ENCODE measurements around the gene MAP2K6.
A peak's percentile ranks its signal among the peaks of the same experiment; 100 is the strongest.

Gene MAP2K6

GRCh38 chr17:69588316-69588715 lies 173.8 kb downstream of the MAP2K6 start:
- FAIRE-seq, result peak; percentile 99

DNA sequence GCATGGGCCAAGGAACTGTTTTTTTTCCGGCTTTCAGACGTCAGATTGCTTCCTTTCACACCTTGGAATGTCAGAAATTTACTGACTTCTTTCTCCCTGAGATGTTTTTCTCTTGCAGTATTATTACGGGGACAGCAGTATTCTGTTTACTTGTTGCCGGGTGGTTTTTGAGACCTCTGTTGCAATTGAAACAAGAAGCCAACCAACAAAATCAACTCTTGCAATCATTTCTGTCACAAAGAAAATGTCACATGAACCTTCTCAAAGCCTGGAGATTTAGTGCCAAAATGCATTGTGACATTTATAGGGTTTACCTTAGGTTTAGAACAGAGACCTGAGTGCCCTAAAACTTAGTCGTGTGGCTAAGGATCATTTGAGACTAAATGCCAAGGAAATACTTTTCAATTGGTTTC lies 174.3 kb downstream of the MAP2K6 start:
- no peak for FAIRE-seq

DNA sequence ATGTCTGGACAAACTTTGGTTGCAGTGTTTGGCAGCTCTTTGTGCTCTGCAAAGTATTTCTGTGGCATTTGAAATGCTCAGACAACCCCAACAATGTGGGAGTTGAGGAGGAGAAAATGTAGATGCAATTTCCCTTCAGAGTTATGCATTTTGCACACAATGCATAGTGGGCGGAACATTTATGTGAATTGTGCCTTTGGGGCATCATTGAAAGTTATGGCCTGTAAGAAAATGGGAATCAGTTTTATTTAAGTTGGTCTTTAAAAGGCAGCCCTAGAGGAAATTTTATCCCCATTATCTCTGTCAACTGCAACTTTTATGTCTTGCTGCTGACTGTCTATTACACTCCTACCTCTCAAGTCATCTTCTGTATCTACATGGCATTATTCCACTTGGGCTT lies 176.2 kb downstream of the MAP2K6 start:
- FAIRE-seq, result peak; percentile 74

GRCh38 chr17:69592692-69593350 lies 178.3 kb downstream of the MAP2K6 start:
- peak; percentile 28 for FAIRE-seq

DNA sequence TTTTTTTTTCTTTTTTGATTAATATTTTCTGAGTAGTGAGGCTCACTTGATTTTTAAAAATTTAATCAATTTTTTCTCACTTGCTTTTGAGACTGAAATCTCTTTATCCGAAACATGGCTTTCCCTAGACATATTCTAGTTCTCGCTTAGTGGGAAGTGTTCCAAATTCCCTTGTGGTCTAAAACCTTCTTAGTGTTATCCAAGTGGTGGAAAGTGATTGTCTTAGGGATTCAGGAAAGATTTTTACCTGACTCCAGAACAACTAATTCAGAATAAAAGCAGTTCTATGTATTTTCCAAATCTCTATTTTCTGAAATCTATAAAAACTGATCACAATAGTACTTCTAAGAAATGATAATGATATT lies 178.8 kb downstream of the MAP2K6 start:
- FAIRE-seq, result peak; percentile 56

DNA sequence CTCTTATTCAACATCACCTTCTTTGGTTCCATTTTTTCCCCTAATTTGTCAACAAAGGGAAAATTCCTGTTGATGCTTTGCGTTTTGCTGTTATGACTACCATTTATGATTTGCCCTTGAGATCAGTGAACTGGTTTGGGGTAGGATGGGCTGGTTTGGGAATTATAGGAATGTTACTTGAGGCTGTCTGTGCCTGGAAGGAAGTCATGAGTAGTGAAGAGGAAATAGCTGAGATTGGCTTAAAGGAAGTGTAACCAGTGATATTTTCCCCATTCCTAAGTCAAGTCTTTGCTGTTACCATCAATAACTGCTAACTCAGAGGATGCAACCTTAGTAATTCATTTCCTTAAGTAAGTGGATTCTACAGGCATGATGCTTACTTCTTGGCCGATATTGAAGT lies 179.2 kb downstream of the MAP2K6 start:
- no peak for FAIRE-seq

DNA sequence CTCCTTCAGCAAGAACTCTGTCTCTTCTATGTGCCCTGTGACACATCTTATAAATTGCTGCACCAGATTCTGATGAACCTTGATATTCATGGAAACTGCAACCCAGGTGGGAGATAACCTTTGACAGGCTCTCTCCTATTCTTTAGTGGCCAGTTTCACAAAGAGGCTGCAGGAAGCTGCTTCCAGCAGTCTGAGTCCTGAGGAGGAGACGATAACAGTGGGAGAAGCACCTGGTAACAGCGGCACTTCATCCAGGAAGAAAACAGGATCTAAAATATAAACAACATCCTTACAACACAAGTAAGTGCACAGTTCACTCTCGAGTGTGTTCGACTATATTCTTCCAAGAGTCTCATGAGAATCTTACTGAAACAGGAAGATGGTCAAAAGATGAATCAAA lies 180.1 kb downstream of the MAP2K6 start:
- no peak for FAIRE-seq

DNA sequence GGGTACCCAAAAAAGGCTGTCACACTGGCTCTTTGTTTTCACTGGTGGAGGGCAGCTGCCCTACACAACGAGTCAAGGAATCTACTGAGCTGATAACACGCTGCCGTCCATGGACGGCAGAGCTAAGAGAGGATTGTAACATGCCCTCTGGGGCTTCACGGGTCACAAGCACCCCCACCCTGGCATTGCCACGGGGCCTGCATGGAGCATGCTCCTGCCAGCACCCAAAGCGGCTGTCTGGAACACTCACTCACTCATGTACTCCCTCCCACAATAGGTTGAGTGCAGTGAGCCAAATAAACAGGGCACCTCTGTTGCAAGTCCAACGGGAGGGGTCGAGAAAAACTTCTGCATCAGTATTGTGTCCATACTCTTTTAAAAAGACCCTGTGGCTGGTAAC lies 181.6 kb downstream of the MAP2K6 start:
- no peak for FAIRE-seq

DNA sequence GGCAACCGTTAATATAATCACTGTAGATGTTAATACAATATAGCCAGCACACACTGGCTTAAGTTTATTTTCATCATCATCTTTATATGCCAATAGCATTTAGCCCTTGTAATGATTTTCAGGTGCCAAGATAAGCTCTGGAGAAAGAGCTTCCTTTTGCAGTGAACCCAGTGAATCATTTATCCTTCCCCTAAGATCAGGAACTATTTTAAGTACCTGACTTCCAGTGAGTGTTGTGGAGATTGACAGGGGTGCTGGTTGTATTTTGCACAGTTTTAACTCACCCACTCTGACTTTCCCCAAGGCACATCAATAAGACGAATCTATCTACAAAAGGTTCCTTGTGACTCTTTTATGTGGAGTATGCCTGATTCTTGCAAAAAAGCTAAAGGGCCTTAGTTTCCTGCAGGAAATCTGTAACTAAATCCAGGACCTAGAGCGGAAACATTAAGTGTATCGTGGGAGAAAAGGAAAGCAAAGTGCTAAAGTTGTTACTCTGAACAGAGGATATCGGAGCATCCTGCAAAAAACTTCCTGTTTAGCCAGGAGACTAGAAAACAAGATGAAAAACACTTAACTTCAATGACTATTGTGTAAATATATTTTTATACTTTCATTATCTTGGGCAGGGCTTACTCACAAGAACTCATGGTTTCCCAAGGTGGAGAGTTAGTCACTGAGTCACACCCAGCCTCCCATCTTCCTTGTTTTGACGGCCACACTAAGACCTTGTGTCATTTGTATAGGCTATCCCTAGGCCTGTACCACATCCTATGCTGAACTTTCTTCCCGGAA lies 183.6 kb downstream of the MAP2K6 start:
- FAIRE-seq, result no peak

DNA sequence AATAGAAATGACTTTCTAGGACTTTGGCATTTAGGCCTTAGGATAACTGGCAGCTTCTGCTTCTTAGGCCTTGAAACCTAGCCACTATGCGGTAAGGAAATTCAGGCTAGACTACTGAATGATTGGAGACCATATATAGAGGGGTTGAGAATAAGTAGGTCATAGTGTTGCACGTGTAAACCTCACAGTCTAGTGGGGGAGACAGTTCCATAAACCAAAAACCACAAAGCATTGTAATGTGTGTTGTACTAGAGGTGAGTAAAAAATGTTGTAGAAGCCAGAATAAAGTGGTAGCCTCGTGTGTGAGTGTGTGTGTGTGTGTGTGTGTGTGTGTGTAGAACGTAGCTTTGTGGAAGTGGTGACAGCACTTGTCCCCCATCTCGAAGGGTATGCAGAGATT lies 188.5 kb downstream of the MAP2K6 start:
- FAIRE-seq, result no peak
